ENCODE measurements around the gene RYR3.
"Not testable (repeated sequence)": the region's sequence is repeated elsewhere in the genome, so short reads cannot be mapped to it uniquely, and the experiment has no call there.

Gene RYR3

GRCh38 chr15:33773969-33774368 lies 463.2 kb downstream of the RYR3 start:
- DNase-seq (ENCODE audit: low spot score), result no peak

- no peak for DNase-seq (ENCODE audit: low spot score)
Measured at GRCh38 chr15:33778852-33779251, 468.1 kb downstream of the RYR3 start.

- no peak for DNase-seq (ENCODE audit: low spot score)
Measured at GRCh38 chr15:33780011-33780768, 469.4 kb downstream of the RYR3 start.

GRCh38 chr15:33782966-33783365 lies 472.2 kb downstream of the RYR3 start:
- no peak for DNase-seq (ENCODE audit: low spot score)

- no peak for DNase-seq (ENCODE audit: low spot score)
Measured at GRCh38 chr15:33785366-33785765, 474.6 kb downstream of the RYR3 start.

- DNase-seq (ENCODE audit: low spot score), result peak; percentile 66
Measured at GRCh38 chr15:33788906-33789540, 478.3 kb downstream of the RYR3 start.

GRCh38 chr15:33794453-33794852 lies 483.7 kb downstream of the RYR3 start:
- no peak for DNase-seq (ENCODE audit: low spot score)

GRCh38 chr15:33795070-33795469 lies 484.3 kb downstream of the RYR3 start:
- DNase-seq (ENCODE audit: low spot score), result no peak

GRCh38 chr15:33797651-33798050 lies 486.9 kb downstream of the RYR3 start:
- DNase-seq (ENCODE audit: low spot score), result no peak

- DNase-seq (ENCODE audit: low spot score), result no peak
Measured at GRCh38 chr15:33801954-33802353, 491.2 kb downstream of the RYR3 start.

GRCh38 chr15:33807665-33808064 lies 496.9 kb downstream of the RYR3 start:
- no peak for DNase-seq (ENCODE audit: low spot score)

GRCh38 chr15:33808720-33809457 lies 498.1 kb downstream of the RYR3 start:
- DNase-seq (ENCODE audit: low spot score), result no peak

GRCh38 chr15:33810073-33810595 lies 499.4 kb downstream of the RYR3 start:
- no peak for DNase-seq (ENCODE audit: low spot score)

GRCh38 chr15:33810806-33811205 lies 500.0 kb downstream of the RYR3 start:
- DNase-seq (ENCODE audit: low spot score), result no peak

- no peak for DNase-seq (ENCODE audit: low spot score)
Measured at GRCh38 chr15:33813891-33814290, 503.1 kb downstream of the RYR3 start.

- DNase-seq (ENCODE audit: low spot score), result not testable (repeated sequence)
Measured at GRCh38 chr15:33819499-33819898, 508.7 kb downstream of the RYR3 start.

GRCh38 chr15:33822479-33822878 lies 511.7 kb downstream of the RYR3 start:
- no peak for DNase-seq (ENCODE audit: low spot score)

- no peak for DNase-seq (ENCODE audit: low spot score)
Measured at GRCh38 chr15:33823119-33823518, 512.4 kb downstream of the RYR3 start.

GRCh38 chr15:33825453-33825852 lies 514.7 kb downstream of the RYR3 start:
- no peak for DNase-seq (ENCODE audit: low spot score)

- DNase-seq (ENCODE audit: low spot score), result no peak
Measured at GRCh38 chr15:33826201-33826600, 515.4 kb downstream of the RYR3 start.

GRCh38 chr15:33830351-33830750 lies 519.6 kb downstream of the RYR3 start:
- no peak for DNase-seq (ENCODE audit: low spot score)

- DNase-seq (ENCODE audit: low spot score), result no peak
Measured at GRCh38 chr15:33831646-33832045, 520.9 kb downstream of the RYR3 start.

All from kidney tubule cell (primary cell).